NB4 (cell line): ENCODE measurements around the gene EVC.

Source experiments
- DNase-seq: peaks from one replicate; pipeline ENCODE4 v3.0.0; 2010; ENCODE audit warnings: low read depth
- H3K4me3 ChIP-seq: one replicate; pipeline ENCODE4 v1.5.1; 2011; ENCODE audit warnings: mild to moderate bottlenecking, low read depth, low read length, moderate library complexity
- CTCF ChIP-seq: IDR thresholded peaks from one replicate; pipeline ENCODE4 v1.5.1; 2012; ENCODE audit warnings: low read depth, low read length
- MAX ChIP-seq: IDR thresholded peaks from 2 replicates; pipeline ENCODE4 v1.6.1; 2011; ENCODE audit warnings: low read depth, low read length
- MYC ChIP-seq: IDR thresholded peaks from 2 replicates; pipeline ENCODE4 v1.6.1; 2011; ENCODE audit warnings: low read depth, low read length
- POLR2A ChIP-seq: IDR thresholded peaks from 2 replicates; pipeline ENCODE4 v1.6.1; 2011; ENCODE audit warnings: mild to moderate bottlenecking; ENCODE audit not compliant: insufficient read length; ENCODE audit errors: extremely low read depth

EVC gene

GRCh38 chr4:5756271-5756670, 45.3 kb downstream of the EVC start:
- no peak for TF ChIP-seq MYC
- TF ChIP-seq POLR2A = no peak
- TF ChIP-seq MAX = no peak
- no peak for TF ChIP-seq CTCF
- no peak overlapping the region for H3K4me3 ChIP-seq
- no peak for DNase-seq

GRCh38 chr4:5757091-5757490, 46.1 kb downstream of the EVC start:
- no peak overlapping the region for H3K4me3 ChIP-seq
- TF ChIP-seq CTCF (no peak), MYC (no peak), POLR2A (no peak), MAX (no peak)
- DNase-seq = no peak

GRCh38 chr4:5757536-5757935, 46.5 kb downstream of the EVC start:
- DNase-seq = no peak
- H3K4me3 ChIP-seq = no peak overlapping the region
- TF ChIP-seq CTCF = no peak
- no peak for TF ChIP-seq MYC
- TF ChIP-seq MAX = no peak
- TF ChIP-seq POLR2A = no peak

- no peak overlapping the region for H3K4me3 ChIP-seq
- no peak for TF ChIP-seq POLR2A
- DNase-seq = no peak
Measured at GRCh38 chr4:5757954-5758353, 47.0 kb downstream of the EVC start.

GRCh38 chr4:5758741-5759140, 47.7 kb downstream of the EVC start:
- H3K4me3 ChIP-seq = no peak overlapping the region
- TF ChIP-seq CTCF (no peak), MAX (no peak), POLR2A (no peak), MYC (no peak)
- no peak for DNase-seq

- no peak overlapping the region for H3K4me3 ChIP-seq
- DNase-seq = no peak
- no peak for TF ChIP-seq MAX
- TF ChIP-seq CTCF = no peak
- no peak for TF ChIP-seq MYC
- TF ChIP-seq POLR2A = no peak
Measured at GRCh38 chr4:5759236-5760075, 48.5 kb downstream of the EVC start.
